HG03442 (cell line): ENCODE results near the gene RNF167.

Experiments
- ATAC-seq: cut with Tn5 transposase; IDR thresholded peaks from one replicate; pipeline ENCODE4 v1.9.1; 2021; ENCODE audit warnings: mild to moderate bottlenecking, moderate library complexity; ENCODE audit not compliant: unreplicated experiment

RNF167 gene

GRCh38 chr17:4939796-4940554 is at the start of gene RNF167, which contains the start of gene SLC25A11:
RNF167 (plus strand) TSS chr17:4940268; CDS start chr17:4940910, 642 bp downstream.
SLC25A11 (minus strand) TSS chr17:4940046; CDS start chr17:4939910, 136 bp downstream.
- ATAC-seq = peak; percentile 78

- no peak for ATAC-seq
Observed at GRCh38 chr17:4891411-4892410, 48.4 kb upstream of the RNF167 start.

GRCh38 chr17:4892499-4893221 is 47.4 kb upstream of the RNF167 start:
- ATAC-seq = no peak

- ATAC-seq = no peak
Observed at GRCh38 chr17:4893272-4893671, 46.8 kb upstream of the RNF167 start.

GRCh38 chr17:4893721-4894560 is 46.1 kb upstream of the RNF167 start:
- ATAC-seq = no peak

- no peak for ATAC-seq
Observed at GRCh38 chr17:4895121-4895520, 44.9 kb upstream of the RNF167 start.

- no peak for ATAC-seq
Observed at GRCh38 chr17:4895657-4896331, 44.3 kb upstream of the RNF167 start.

GRCh38 chr17:4896332-4897197 is 43.5 kb upstream of the RNF167 start:
- no peak for ATAC-seq

- no peak for ATAC-seq
Observed at GRCh38 chr17:4897198-4897687, 42.8 kb upstream of the RNF167 start.

GRCh38 chr17:4897785-4898184 is 42.3 kb upstream of the RNF167 start:
- ATAC-seq = no peak

- no peak for ATAC-seq
Observed at GRCh38 chr17:4898351-4898750, 41.7 kb upstream of the RNF167 start.

GRCh38 chr17:4898927-4899326 is 41.1 kb upstream of the RNF167 start:
- ATAC-seq = no peak

- ATAC-seq = no peak
Observed at GRCh38 chr17:4899341-4900230, 40.5 kb upstream of the RNF167 start, which contains the start of gene C17orf107. C17orf107 (plus strand) TSS chr17:4899536; CDS start chr17:4899763, 227 bp downstream.

GRCh38 chr17:4900231-4901107 is 39.6 kb upstream of the RNF167 start:
- no peak for ATAC-seq

GRCh38 chr17:4901108-4901647 is 38.9 kb upstream of the RNF167 start:
- ATAC-seq = no peak
